Measurements from ENCODE around the gene INO80C.

Gene INO80C, protein sequence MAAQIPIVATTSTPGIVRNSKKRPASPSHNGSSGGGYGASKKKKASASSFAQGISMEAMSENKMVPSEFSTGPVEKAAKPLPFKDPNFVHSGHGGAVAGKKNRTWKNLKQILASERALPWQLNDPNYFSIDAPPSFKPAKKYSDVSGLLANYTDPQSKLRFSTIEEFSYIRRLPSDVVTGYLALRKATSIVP

DNA sequence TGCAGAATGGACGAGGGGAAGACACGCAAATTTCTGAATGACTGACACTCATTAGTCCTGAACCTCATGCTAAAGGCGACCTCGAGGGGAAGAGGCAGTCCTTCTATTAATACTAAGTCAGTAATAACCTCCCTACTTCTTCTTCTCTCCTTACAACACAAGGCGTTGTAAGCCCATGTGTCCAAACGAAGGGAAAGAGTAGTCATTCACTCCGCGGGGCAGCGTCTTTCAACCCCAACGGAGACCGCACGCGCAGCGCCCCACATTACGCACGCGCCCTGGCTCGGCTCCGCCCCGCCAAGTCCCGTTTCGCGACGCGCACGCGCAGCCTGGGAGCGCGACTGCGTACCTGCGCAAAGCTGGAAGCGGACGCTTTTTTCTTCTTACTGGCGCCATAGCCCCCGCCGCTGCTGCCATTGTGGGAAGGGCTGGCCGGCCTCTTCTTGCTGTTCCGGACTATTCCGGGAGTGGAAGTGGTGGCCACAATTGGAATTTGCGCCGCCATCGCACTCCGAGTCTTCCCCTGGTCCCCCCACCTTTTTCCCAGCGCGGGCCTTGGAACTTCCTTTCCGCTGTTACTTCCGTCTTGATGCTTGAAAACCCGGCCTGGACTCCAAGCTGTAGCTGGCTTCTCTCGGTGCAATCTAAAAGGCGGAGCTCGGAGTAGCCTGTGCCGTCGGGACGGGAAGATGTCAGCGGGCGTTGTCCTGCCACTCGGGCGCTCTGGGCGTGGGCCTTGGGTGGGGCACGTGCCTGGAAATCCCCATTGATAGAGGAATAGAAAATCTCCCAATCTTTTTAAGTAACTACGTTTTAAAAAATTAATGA is at the start of gene INO80C:
Gene INO80C (minus strand): TSS at position 591 of the 828 bp plus-strand sequence. CDS start 86 bp downstream, at position 505.
- peak; percentile 88 to 91 for DNase-seq (ENCODE audit: low read depth in 2 of 2)

DNA sequence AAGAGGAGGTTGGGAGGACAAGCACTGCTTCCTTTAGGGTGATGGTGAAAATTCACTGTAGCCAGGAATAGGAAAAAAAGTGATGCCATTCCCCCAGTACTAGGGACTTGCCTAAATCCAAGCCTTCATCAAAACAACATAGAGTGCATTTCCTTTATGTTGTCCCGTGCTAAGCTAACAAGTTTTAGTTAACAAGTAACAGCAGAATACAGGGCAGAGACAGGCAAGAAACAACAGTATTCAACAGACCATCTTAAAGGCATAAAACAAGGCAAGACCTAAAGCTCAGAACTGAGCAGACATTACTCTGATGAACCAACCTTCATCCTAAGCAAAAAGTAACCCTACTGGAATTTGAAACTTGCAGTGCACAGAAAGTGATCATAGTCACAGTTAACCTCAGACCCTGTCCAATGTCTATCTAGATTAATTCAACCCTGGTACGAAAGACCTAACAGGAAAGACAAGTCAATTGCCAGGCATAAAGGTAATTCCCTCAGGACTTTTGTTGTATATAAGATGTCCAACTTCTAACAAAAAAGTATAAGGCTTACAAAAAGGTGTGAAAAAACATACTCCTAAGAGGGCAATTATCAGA is 49.3 kb upstream of the INO80C start:
- no peak for DNase-seq (ENCODE audit: low read depth in 2 of 2)

DNA sequence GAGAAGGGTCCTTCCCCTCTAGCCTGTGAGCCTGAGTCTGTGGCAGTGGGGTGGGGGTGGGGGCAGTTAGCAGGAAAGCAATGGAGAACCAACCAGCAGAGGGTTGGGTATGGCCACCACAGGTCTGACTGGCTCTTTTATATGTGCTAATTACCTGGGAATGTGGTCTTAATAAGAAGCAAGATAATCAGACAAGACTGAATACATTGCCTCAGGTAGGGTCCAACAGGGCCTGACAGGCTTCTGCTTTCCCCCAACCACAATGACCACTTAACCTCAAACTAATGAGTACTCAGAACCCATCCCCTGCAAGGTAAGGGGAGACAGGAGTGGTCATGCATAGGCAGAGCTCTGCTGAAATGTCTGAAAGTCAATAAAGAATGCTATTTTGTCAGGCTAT is 44.6 kb upstream of the INO80C start:
- DNase-seq (ENCODE audit: low read depth in 2 of 2): no peak

DNA sequence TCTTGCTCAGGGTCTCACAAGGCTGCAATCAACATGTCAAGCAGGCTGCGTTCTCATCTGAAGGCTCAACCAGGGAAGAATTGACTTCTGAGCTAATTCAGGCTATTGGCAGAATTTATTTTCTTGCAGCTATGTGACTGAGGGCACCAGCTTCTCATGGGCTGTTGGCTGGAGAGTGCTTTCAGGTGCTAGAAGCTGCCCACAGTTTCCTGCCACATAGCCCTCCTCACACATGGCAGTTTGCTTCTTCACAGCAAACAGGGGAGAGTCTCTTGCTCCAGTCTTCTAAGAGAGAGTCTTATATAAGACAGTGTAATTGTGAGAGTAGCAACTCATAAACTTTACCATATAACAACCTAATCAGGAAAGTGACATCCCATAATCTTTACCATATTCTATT is 37.5 kb upstream of the INO80C start:
- DNase-seq (ENCODE audit: low read depth in 2 of 2): no peak

DNA sequence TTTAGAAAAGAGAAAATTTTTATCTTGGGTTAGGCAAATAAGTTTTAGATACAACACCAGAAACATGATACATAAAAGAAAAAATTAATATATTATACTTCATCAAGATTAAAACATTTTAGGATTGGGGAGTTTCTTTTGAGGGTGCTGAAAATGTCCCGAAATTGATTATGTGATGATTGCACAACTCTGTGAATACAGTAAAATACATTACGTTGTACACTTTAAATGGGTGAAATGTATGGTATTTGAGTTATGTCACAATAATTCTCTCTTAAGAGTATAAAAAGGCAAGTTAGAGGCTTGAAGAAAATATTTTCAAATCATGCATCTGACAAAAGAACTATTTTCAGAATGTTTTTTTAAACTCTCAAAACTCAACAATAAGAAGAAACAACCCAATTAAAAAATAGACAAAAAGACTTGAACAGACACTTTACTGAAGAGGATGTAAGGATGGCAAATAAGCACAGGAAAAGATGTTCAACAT is 36.2 kb upstream of the INO80C start:
- DNase-seq (ENCODE audit: low read depth in 2 of 2): no peak

DNA sequence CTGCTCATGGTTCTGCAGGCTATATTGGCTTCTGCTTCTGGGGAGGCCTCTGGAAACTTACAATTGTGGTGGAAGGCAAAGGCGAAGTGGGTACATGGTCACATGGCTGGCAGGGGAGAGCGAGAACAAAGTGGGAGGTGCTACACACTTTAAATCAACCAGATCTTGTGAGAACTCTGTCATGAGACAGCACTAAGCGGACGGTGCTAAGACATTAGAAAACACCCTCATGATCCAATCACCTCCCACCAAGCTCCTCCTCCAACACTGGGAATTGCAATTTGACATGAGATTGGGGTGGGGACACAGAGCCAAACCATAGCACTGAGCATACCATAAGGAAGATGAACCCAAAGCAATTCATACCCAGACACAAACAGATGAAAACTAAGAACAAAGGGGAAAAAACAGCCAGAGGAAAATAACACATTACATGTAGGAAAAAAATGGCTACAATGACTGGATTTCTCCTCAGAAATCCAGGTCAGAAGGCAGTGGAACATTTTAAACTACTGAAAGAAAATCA is 31.1 kb upstream of the INO80C start:
- DNase-seq (ENCODE audit: low read depth in 2 of 2): no peak

DNA sequence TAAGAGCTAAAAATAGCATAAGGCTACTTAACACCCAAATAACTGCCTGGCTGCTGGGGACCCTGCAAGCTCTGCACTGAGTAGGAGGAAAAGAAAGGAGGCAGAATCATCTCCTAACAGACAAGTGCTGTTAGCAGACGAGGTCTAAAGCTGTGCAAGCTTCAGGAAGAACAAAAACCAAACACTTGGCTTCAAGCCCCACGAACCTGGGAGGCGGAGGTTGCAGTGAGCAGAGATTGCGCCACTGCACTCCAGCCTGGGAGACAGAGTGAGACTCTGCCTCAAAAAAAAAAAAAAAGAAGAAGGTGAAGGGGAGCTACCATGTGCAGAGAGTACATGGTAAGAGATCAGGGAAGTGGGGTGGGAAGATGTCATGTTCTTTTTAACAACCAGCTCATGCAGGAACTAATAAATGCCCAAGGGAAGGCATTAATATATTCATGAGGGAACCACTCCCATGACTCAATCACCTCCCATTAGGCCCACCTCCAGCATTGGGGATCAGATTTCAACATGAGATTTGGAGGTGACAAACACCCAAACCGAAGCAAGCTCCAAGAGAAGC is 28.8 kb upstream of the INO80C start:
- no peak for DNase-seq (ENCODE audit: low read depth in 2 of 2)

DNA sequence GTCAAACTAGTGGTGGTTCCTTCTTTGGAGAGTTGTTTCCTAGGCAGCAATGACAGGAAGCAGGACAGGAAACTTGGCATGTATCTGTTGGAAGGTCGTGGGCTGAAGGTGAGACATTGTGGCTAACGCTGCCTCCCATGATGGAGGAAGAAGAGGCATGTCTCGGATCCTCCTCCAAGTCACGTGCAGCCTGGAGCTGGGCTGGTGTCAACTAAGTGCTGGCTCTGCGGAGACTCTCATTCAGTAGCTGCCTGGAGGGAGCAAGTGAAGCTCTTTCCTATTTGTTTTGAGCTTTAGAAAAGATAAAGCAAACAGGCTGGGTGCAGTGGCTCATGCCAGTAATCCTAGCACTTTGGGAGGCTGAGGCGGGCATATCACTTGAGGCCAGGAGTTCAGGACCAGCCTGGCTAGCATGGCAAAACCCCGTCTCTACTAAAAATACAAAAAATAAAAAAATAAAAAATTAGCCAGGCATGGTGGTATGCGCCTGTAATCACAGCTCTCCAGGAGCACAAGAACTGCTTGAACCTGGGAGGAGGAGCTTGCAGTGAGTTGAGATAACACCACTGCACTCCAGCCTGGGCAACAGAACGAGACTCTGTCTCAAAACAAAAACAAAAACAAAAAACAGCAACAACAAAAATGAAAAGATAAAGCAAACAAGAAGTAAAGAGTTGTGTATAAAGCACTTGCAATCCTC is 28.2 kb upstream of the INO80C start:
- DNase-seq (ENCODE audit: low read depth in 2 of 2): no peak

DNA sequence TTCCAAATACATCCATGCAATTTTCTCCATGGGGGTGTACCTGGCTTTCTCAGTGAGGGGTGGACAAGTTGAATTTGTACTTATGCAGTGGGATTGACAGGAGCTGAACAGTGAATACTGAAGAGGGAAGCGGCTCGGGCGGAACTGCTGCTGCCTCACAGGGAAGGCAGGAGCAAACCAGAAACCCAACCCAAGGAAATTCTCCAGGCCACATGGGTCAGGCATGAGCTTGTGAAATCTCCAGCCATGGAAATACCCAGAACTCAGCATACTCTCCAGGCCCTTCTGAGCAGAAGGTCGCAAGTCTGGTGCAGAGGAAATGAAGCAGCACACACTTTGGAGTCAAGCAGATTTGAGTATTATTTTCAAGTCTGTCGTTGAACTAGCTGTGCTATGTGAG is 26.5 kb upstream of the INO80C start:
- DNase-seq (ENCODE audit: low read depth in 2 of 2): no peak

DNA sequence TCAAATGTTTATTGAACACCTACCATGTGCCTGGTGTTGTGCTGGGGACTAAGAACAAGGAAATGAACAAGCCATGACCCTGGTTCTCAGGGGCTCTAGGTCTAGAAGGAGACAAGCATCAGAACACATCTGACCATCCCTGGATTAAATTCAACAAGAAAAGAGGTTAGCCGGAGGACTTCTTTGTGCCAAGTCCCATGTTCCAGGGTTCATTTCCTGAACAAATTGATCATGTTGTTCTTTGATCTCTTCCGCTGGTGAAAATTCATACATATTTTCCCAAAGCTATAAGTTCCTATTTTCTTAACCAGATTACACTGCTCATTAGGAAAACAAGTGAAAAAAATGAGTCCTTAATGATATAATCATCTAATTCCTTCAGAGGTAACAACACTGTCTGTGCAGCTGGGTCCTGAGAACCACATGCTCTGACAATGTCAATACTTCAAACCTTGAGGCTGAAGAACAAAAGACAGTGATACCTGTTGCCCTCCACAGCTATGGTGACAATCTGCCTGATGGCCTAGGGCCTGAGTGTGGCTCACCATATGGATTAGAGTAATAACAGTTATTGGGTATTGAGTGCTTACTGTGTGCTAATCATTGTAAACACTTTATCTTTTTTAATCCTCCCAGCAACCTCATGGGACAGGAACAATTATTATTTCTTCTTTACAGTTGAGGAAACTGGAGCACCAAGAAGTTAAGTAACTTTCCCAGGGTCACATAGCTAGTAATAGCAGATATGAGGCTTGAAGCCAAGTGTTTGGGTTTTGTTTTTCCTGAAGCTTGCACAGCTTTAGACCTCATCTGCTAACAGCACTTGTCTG is 24.6 kb upstream of the INO80C start:
- DNase-seq (ENCODE audit: low read depth in 2 of 2): no peak

DNA sequence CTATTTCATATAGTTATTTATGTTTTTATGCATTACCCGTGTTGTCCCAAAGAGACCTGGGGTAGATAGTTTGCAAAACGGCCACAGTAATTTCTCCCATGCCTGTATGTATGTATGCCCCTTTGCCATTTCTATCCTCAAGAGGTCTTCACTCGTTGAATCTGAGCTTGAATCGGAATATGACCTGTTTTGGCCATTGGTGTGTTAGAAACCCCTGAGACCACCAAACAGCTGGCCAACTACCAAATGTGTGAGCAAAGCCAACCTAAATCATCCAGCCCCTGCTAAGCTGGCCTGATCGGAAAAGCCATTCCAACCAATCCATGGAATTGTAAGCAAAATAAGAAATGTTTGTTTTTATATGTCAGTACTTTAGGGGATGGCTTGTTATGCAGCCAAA is 23.4 kb upstream of the INO80C start:
- DNase-seq (ENCODE audit: low read depth in 2 of 2): no peak

DNA sequence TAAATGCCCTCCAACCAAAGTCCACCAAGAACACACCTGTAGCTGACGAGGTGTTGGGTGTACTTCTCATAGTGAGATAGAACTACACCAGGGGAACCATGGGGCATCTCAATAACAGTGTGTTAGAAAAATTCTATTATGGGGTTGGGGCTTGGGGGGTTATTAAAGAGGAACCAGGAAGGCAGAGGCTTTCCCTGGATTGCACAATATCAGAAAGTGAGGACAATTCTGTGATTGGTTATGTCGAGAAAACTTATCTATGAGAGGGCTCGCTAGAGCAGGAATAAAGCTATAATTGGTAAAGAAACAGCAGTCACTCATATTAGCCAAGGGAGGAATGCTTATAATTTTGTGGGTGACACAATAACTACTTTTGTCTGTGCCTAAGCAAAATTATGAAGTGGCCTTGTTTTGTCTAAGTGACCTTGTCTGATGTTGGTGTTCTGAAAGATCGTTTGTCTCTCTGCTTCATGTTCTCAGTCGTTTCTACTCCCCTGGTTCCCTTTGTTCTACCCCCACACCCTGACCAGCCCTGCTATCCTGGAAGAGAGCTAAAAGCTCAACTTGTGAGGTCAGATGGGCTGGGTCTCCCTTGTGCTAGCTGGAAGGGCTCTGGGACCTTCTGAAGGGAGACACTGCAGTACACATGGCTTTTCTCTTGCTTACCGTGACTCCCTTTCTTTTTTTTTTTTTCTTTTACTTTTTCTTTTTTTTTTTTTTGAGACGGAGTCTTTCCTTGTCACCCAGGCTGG is 21.6 kb upstream of the INO80C start:
- DNase-seq (ENCODE audit: low read depth in 2 of 2): no peak

DNA sequence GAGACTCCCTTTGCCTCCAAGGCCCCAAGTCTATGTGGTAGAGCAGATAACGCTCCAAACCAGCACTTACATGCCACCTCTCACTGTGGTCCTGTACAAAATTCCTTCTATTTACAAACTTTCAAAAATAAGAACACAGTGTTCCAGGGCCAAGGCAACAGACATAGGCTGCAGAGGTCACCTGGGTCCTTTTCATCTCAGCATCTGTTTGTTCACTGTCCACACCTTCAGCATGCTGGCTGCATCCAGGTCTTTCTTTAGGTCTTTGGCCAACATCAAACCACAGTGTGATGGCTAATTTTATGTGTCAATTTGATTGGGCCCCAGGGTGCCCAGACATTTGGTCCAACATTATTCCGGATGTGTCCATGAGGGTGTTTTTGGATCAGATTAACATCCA is 20.0 kb upstream of the INO80C start:
- DNase-seq (ENCODE audit: low read depth in 2 of 2): no peak

DNA sequence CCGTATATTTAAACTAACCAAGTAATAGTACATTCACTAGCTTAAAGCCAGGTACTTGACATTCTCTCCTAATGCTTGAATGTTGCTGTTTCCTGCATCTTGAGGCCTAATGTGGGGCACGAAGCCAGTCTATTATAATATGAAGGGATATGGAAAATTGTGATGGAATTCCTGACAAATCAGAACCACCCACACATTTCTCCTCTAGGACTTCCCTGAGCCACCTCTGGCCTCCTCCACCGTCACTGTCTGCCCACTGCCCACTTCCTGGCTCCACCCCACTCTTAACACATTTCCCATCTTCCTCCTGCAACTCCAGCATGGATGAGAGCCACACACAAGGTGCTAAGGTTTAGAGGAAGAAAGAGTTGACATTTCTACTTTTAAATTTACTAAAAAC is 19.0 kb upstream of the INO80C start:
- no peak for DNase-seq (ENCODE audit: low read depth in 2 of 2)

DNA sequence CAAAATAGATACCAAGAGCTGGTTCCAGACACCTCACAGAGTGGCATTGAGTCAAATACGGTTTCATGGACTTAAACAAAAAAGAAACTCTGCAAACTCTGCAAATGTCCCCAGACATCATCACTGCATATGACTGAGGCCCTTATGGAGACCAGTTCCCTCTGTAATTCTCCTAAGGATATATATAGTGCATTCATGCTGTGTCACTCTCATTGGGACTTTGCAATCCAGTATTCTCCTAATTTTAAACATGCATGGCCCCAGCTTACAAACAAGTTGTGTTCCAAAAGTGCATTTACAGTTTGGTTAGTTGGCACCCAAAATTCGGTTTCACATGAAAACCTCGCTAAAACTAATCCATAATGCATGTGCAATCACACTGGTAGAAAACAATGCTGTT is 18.6 kb upstream of the INO80C start:
- no peak for DNase-seq (ENCODE audit: low read depth in 2 of 2)

DNA sequence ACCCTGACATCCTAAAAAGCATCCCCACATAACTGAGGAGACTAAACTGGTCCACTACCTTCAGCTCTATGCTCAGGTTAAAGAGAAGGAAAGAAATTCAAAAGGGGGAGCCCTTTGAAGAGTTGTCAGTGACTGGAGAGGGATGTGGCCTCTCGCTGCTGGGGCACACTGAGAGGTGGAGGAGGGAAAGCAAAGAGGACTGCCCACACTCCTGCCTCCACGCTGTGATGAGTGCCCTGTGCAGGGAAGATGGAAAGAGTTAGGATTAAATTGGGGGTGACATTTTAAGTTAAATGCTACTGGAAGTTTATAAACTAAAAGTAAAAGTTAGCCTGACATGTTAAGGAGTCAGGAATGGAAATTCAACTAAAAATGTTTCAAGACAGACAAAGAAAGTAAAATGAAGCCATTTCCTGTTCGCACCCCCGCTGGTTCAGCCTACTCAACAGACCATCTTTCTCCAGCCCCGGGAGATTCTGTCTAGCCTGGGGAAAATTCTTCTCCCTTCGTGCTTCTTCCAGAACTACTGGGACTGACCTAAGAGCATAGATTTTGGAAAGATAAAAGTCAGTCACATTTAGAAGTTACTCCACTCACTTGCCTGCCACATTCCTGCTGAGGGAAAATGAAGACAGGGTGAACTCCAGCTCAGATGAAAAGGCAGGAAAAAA is 17.8 kb upstream of the INO80C start:
- no peak for DNase-seq (ENCODE audit: low read depth in 2 of 2)

DNA sequence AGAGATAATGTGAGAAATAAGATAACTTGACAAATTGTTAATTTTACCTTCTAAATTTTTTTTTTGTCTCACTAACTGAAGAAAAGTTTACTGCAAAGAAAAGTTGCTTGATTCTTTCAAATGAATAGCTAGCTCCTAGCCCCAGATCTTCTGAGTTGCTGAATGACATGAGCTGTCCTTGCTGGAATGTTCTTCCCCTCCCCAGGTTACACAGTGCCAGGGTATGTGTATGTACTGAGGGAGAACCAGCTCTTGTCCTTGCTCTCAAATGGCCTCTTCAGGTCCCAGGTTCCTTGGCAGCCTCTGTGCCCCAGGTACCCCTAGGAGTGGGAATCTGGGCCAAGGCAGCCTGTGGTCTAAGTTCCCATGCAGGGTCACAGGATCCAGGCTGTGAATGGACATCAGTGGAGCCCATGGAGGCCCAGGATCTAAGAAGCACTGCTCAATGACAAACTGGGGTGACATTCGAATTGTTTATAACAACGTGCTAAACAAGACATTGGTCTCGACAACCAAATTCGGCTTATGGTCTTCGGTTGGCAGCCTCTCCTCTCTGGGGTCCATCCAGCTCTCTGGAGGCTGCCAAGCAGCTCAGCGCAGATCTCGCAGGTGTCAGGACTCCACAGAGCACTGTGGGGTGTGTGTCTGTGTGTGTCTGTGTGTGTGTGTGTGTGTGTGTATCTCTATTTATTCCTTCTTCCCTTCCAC is 17.1 kb upstream of the INO80C start:
- no peak for DNase-seq (ENCODE audit: low read depth in 2 of 2)

DNA sequence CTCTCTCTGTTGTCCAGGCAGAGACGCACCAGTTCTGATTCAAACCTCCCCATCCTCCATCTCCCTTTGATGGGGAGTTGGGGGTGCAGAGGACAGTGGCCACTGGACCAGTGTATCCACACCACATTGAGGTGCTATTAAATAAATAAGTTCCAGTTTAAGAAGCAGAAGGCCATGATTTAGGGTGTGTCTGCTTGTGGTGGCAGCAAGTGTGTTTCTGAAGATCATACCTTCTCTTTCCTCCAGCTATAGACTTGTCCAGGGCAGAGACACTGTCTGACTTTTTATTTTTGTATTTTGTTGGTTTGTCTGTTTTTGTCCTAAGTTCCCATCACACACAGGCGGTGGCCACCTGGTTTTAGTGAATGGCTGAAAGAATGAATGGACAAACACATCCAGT is 16.5 kb upstream of the INO80C start:
- no peak for DNase-seq (ENCODE audit: low read depth in 2 of 2)

All from stimulated activated CD4-positive, alpha-beta T cell treated with anti-CD3 and anti-CD28 coated beads, Interleukin-4, amount 100 ng/mL, for 48 hours (primary cell).